D341Med (cell line): ENCODE measurements around the gene GTF2F1.
"Not testable (repeated sequence)": the region's sequence is repeated elsewhere in the genome, so short reads cannot be mapped to it uniquely, and the experiment has no call there.

ENCODE experiments used
- DNase-seq: peaks from one replicate; pipeline ENCODE4 v3.0.0; 2012; ENCODE audit warnings: low spot score

Gene GTF2F1

DNA sequence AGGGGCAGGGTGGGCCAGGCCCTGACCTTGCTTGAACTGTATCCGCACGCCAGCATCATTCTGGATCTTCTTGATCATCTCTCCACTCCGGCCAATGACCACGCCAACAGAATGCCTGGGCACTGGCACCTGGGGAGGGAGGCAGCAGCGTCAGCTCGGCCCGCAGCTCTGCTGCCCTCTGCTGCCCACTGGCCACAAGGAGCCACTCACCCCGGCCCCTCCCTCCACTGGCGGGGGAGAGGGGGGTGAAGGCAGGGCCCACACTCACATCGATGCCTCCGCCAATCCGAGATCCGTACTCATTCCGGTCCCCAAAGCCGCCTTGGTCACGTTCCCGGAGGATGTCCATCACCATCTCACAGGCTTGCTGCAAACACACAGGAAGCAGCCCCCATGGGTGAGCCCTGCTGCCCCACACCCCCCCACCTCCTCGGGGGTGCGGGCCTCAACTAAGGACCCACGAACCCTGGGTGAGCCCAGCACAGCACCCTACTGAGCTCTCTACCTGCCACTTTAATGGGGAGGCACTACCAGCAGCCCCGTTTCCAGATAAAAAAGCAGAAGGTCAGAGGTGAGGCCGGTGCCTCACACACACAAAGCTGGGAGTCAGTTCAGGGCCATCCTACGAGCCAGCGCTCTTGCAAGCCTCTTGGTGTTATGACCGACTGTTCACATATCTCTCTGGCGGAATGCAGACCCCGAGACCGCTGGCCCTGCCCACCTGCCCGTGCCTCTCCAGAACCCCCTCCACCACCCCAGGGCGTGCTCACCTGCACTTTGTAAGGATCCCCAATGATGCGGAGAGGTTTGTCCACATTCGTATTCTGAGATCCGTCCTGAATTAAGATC is 25.0 kb upstream of the GTF2F1 start:
- no peak for DNase-seq

DNA sequence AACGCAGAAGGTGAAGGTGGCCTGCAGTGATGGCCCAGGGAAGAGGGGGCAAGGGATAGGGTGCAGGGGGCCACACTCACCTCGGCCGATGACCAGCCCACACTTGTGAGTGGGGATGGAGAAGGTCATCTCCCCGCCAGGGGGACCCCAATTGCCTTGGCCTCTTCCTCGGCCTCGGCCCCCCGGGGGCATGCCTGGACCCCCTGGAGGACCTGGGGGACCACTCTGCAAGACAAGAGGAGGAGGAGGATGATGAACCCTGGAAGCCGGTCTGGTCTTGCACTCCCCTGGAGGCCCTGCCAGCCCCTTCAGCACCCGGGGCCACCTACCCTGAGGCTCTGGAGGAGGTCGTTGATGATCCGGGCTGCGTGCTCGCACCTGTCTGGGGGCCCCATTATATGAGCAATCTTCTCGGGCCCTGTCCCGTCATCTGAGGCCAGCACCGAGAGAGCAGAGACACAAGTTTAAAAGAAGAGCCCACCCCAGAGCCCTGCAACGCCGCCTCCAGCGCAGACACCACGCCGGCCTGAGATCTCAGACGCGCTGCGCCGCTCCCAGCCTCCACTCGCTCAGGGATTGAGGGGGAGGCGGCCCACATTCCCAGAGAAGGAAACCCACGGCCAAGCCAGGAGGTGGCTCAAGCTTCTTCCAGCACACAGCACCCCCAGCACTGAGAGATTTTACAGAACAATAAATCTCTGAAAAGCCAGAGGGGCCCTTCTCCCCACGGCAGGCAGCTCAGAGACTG is 23.9 kb upstream of the GTF2F1 start:
- DNase-seq, result no peak

DNA sequence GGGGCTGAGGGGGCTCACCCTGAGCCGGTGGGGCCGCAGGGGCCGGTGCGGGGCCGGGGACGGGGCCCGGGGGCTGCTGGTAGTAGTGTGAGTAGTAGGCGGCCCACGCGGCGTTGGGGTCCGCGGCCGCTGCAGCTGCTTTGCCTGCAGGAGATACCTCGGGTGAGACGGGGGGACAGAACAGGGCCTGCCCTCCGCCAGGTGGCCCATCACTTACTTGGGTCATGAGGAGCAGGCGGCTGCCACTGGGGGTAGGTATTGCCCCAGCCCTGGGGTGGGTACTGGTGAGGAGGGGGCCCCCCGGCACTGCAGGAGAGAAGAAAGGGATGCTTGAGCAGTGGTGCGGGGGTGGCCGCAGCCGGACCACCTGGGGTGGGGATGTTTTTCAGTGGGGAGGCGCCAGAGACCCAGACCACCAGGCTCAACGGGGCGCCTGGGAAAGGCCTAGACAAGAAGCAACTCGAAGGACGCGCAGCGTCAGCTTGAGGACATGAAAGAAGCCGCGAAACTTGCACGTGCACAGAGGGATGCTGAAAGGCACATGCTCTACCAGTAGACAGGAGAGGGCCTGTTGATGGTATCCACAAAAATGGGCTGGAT is 22.7 kb upstream of the GTF2F1 start:
- DNase-seq, result no peak

DNA sequence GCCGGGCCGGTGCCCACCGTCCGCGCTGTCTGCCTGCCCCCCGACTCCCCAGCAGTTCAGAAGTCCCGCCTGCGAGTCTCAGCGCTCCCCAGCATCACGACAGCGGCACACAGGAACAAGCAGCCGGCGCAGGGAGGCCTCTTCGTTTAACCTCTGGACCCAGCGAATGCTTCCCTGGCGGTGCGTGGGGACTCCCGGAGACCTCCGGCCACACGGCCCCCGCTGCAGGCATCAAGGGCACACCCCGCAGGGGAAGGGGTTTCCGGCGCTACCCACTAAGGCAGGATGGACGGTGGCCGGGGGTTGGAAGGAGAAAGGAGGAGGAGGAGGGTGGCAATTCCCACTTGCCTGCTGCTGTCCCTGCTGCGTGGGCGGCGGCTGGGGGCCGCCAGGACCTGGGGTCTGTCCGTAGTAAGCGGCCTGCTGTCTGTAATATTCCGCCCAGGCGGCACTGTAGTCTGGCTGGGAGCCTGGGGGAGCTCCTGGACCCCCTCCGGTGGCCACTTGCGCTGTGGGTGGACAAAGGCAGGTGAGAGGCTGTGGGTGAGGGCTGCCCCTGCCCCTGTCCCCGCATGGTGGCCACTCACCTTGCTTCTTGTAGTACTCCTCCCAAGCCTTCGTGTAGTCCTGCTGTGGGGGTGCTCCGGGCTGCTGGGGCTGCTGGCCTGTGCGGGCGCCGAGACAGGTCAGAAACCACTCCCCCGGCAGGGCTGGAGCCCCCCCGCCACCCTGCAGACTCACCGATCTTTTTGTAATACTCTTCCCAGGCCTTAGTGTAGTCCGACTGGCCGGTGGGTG is 22.0 kb upstream of the GTF2F1 start:
- no peak for DNase-seq

DNA sequence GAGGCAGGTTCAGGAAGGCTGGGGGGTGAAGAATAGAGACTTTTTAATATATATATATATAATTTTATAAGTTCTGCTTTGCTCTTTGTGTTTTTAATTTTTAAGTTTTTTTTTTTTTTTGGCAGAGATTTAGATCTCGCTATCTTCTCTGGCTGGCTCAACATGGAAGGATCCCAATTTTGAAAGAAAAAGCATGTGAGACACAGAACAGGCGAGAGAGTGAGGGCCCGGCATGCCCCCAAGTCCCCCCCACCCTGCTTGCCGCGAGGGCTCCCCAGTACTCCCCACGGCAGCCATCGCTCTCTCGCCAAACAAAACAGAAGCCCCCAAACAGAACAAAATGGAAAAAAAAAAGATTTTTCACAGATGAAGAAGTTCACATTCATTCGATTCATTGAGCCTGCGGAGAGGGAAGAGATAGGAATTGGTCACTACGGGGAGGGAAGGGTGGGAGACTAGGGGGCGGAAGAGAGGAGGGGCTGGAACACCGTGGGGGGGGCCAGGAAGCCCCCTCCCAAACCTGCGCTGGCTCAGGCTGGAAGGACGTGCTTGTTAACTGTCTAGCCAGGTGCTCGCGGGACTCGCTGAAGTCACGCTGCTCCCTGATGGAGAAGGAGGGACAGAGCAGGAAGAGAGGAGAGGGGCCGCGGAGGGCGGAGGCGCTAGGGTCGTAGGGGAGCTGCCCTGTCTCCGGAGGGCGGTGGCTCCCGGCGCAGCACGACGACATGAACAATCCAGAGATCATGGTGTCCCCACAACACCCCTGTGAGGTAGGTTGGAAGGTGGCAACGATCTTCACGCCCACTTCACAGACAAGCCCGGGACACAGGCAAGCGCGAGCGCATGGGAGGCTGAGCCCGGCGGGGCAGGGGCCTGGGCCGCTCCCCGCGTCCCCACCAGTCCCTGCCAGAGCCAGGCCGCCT is 21.0 kb upstream of the GTF2F1 start:
- DNase-seq, result no peak

DNA sequence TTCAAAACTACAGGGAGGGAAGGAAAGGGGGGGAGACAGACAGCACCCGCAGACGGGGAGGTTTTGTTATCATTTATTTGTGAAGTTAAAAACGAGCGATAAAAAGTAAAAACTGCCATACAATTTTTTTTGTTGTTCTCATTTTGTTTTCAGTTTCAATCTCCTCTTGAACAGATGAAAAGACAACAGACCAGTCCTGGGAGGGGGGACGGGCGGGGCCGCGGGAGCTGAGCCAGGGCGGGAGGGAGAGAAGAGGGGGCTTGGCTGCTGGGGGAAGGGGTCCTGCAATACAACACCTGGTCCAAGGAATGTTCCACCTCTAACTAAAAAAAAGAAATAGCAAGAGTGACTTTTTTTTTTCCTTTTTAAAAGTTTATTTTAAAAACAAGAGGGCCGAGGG is 20.3 kb upstream of the GTF2F1 start:
- no peak for DNase-seq

DNA sequence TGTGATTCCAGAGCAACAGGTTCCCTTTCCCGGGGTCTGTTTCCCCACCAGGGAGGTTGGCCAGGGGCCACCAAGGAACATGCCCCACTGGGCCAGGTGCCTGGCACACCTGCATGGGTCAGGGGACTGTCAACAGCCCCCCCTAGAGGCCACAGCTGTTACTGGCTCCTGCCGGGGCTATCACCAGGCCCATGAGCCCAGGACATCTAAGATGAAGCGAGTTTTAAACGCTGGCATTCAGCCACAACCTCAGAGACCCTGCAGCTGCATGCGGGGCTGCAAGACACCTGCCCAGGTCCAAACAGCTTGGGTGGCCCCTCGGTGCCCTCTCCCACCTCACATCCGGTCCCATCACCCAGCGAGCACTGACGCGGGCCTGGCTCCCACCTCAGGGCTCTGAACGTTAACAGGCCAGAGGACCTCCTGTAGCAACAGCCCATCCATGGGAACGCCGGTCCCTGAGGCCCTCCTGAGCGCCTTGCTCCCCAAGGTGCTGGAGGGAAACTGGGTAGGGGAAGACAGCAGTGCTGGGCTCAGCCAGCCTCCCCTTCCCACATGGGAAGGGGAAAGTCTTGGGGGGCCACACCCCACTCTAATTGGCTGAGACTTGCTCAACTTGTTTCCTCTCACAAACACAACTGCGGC is 19.6 kb upstream of the GTF2F1 start:
- peak; percentile 78 for DNase-seq

DNA sequence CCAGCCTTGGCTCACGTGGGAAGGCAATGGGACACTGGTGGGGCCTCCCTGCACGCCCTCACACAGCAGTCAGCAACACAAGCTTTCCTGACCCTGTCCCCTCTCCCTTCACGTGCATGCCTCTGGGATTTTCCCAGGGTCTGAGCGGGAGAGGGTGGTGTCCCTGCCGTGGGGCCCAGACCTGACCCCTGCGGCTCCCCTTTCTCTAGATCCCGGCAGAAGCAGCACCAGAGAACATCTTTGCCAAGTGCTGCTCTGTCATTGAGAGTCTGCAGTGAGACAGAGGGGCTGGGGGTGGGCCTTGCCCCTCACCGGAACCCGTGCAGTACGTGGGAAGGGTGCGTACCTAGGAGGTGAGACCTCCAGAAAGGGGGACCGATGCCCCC is 19.1 kb upstream of the GTF2F1 start:
- no peak for DNase-seq

DNA sequence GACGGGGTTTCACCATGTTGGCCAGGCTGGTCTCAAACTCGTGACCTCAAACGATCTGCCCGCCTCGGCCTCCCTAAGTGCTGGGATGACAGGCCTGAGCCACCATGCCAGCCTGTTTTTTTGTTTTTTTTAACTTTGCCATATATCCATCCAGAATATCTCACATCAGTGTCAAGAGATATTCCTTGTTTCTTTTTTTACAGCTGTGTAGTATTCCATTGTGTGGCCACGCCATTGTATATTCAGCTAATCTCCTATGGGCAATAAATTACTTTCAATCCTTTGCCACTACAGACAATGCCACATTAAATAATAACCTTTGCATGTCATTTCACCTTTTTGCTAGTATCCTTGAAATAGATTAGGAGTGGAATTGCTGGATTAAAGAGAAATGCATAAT is 16.4 kb upstream of the GTF2F1 start:
- DNase-seq, result no peak

DNA sequence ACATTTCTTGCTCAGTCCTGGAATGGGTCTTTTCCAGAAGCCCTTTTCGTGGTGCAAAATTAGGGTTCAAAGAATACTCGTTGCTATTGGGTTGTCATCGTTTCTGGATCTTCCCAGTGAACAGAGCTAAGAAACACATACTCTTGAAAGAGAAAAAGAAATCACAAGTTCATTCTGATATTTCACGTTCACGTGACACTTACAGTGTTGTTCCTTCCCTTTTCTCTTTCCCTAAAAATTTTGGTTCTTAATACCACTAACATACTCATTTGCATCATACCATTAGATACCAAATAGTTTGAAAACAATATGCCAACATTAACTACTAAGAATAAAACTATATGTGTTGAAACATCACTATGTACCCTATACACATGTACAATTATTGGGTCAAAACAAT is 13.4 kb upstream of the GTF2F1 start:
- DNase-seq, result no peak

DNA sequence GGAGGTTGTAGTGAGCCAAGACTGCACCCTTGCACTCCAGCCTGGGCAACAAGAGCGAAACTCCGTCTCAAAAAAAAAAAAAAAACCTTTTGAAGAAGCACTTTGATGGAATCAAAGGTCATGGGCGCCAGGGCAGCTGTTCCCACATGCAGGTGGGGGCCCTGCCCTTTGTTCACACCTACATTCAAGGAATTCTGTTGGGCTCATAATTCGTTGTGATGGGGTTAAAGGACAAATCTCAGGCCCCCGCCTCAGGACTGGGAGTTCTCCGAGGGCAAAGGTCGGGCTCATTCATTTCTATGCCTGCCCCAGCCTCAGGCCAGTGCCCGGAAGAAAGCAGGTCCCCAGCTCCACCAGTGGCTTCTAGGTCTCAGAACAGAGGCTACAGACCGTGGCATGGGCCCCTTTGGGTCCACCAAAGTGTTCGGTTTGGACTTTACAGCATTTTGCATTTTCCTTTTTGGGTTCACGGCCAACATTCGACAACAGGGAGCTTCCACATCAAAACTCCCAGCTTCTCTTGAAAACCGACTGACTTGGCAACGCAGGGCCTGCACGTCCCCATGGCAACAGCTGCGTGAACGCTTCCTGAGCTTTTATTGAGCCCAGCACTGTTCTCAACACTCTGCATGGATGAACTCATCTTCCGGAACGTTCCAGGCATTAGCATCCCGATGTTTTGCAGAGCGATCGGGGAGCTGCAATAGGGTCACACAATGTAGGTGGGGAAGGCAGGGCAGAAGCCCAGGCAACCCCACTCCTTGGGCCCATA is 10.1 kb upstream of the GTF2F1 start:
- DNase-seq, result no peak

DNA sequence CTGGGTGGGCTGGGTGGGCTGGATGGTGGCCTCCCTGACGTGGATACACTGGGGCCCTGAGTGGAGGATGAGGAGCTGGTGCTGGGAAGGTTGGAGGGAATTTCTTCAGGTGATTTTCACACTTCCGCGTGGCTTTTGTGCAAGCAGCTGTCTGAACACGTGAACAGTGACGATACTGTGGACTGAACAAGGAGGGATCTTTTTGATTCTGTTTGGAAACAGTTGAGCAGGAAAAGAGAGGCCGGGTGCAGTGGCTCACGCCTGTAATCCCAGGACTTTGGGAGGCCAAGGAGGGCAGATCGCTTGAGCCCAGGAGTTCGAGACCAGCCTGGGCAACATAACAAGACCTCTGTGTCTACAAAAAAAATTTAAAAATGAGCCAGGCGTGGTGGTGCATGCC is 9.1 kb upstream of the GTF2F1 start:
- no peak for DNase-seq

DNA sequence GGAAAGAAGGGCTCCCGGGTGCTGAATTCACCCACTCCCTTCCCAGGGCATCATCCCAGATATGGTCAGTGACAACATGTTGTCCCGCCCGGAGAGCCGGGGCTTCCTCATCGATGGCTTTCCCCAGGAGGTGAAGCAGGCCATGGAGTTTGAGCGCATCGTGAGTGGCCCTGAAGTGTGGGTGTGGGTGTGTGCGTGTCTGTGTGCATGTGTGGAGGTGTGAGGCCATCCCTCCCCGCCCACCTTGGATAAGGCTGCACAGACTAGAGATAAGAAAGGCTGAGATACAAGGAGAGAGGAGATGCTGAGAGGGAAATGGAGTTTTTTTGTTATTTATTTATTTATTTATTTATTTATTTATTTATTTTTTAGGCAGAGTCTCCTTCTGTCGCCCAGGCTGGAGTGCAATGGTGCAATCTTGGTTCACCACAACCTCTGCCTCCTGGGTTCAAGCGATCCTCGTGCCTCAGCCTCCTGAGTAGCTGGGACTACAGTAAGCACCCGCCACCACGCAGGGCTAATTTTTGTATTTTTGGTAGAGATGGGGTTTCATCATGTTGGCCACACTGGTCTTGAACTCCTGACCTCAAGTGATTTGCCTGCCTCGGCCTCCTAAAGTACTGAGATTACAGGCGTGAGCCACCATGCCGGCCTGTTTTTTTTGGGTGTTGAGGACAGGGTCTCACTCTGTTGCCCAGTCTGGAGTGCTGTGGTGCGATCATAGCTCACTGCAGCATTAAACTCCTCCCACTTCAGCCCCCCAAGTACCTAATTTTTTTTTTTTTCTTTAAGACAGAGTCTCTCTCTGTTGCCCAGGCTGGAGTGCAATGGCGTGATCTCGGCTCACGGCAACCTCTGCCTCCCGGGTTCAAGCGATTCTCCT is 7.3 kb upstream of the GTF2F1 start:
- DNase-seq, result not testable (repeated sequence)

DNA sequence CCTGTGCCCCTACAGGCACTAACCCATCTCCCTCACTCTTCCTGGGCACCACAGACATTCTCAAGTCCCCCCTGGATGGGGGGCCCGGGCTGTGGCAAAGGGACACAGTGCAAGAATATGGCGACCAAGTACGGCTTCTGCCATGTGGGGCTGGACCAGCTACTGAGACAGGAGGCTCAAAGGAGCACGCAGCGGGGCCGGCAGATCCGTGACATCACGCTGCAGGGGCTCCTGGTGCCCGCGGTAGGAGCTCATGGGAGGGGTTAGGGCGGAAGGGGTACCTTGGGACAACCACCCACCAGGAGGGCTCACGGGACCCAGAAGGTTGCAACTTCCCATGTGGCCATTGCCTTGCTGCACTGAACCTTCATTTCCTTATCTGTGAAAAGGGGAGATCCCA is 3.3 kb upstream of the GTF2F1 start:
- DNase-seq, result no peak

DNA sequence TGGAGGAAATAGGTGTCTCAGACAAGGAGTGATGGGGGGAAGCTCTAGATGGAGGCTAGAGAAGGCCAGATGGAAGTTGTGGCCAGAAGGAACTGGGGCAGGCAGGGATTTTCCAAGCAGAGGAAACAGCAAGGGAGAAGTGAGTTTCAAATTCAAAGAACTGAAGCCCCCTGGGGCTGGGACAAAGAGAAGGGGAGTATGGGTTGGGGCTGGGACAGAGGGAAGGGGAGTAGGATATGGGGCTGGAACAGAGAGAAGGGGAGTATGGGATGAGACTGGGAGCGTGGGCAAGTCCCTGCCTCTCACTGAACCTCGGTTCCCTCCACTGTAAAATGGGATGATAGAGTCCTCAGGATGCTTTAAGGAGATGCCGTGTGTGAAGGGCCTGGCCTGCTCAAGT is 1.9 kb upstream of the GTF2F1 start:
- no peak for DNase-seq

DNA sequence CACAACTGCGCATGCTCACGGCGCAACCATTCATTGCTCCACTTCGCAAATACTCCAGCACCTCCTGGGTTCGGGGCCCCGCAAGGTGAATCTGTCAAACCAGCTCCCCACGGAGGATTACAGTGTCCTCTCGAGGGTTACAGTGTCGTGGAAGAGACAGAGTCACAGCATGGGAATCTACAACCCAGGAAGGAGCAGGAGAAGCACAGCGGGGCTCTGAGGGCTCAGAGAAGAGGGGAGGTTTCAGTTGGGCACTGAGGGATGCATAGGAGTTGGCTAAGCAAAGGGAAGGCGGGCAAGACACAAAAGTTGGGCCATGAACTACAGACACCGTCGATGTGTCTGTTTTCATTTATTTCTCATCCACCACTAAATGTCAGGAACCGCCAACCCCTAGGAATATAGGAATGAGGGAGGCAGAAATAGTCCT is 1.0 kb upstream of the GTF2F1 start:
- no peak for DNase-seq

DNA sequence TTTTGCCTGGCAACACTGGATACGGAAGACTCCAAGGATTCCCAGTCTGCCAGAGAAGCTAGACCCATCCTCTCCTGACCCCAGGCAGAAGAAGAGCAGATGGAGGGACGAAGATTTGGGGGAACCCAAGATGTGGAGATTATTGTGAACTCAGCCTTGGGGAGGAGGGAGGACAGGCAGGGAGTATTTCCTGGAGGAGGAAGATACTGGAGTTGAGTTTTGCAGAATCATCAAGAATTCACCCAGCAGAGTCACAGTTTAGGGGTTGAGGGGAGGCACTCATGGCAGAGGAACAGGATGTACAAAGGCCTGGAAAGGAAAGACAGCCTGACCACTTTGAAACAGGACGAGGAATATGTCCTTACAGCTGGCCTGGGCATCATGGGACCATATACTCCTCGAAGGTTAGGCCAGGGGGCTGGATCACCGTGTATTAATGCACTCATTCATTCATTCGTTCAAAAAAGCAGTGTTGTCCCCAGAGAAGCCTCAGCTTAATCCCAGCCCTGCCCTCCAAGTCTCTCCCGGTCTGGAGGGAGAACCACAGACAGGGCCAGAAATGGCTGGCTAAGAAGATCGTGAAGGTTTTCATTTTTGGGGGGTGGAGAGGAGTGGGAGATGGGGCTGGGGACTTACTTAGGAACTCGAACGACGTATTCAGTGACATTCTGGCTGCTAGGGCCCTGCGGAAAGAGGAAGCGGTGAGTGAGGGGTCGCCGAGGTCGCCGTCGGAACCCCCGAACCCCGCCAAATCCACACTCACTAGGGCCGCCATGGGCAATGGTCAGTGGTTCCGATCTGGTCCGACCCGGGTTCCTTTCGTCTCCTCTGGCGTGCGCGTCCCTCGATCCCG is 517 bp downstream of the GTF2F1 start:
- DNase-seq, result peak; percentile 5

DNA sequence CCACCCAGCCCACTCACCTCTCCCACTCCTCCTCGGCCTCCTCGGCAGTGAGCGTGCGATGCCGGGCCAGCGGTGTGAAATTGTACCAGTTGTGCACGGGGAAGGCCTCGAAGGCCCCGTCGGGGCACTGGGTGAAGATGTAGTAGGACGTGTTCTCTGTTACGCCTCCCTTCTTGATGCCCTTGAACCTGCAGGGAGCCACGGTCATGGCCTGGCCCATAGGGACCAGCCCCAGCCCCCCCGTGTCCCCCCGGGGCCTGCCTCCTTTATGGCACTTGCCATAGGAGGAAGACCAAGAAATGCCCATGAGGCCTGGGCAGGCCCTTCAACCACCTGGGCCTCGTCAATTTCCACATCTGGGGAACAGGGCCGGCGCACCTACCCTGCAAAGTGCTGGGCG is 5.6 kb downstream of the GTF2F1 start:
- peak; percentile 7 for DNase-seq
